H1 (cell line): ENCODE results near the gene OSCP1. TPM values are rescaled to one million over a fixed set of nuclear protein-coding genes. Genes with fewer than 3 reads are reported as not detected.

ENCODE experiments used
- CTCF ChIA-PET: fragments of 300-600 bp; sonication (Branson Sonifier 250); formaldehyde crosslinking; loops from one replicate; lab custom pipeline; 2021; ENCODE audit not compliant: partially characterized antibody; lab: Charles Lee
- POLR2A ChIA-PET: fragments of 300-600 bp; sonication (Branson Sonifier 250); formaldehyde crosslinking; loops from one replicate; lab custom pipeline; 2021; ENCODE audit warnings: inconsistent platforms; ENCODE audit not compliant: partially characterized antibody; lab: Charles Lee
- DNase-seq, 2 experiments: peaks; one replicate each; pipeline versions ENCODE4 v3.0.0 to v3.0.0-alpha.2; 2010 to 2022; ENCODE audit warnings: low spot score in 2 of 2, low read depth in 1 of 2, mixed read lengths in 1 of 2
- FAIRE-seq: peaks from 2 replicates; lab custom pipeline; 2011; peaks lifted over from hg19 to GRCh38; lab: Jason Lieb, UNC
- H2AFZ ChIP-seq: 2 replicates; pipeline ENCODE4 v1.8.1; 2012; ENCODE audit warnings: low read length, inconsistent platforms
- H2AK5ac ChIP-seq: 2 replicates; pipeline ENCODE4 v1.6.1; 2013; ENCODE audit warnings: low read depth, low read length
- H2BK120ac ChIP-seq: replicated peaks from 2 replicates; pipeline ENCODE3; 2013; ENCODE audit warnings: low read depth, low read length, inconsistent platforms
- H2BK12ac ChIP-seq: 2 replicates; pipeline ENCODE4 v1.6.1; 2013; ENCODE audit warnings: low read depth, low read length
- H2BK15ac ChIP-seq: 2 replicates; pipeline ENCODE4 v1.6.1; 2013; ENCODE audit warnings: low read length
- H2BK20ac ChIP-seq: 2 replicates; pipeline ENCODE4 v1.6.1; 2013; ENCODE audit warnings: low read length
- H2BK5ac ChIP-seq: 2 replicates; pipeline ENCODE4 v1.6.1; 2013; ENCODE audit warnings: low read depth, low read length
- H3K14ac ChIP-seq: 2 replicates; pipeline ENCODE4 v1.6.1; 2013; ENCODE audit warnings: inconsistent platforms; ENCODE audit not compliant: insufficient read length
- H3K18ac ChIP-seq: 2 replicates; pipeline ENCODE4 v1.6.1; 2013; ENCODE audit warnings: low read length; ENCODE audit errors: extremely low read depth
- H3K23ac ChIP-seq: 2 replicates; pipeline ENCODE4 v1.6.1; 2013; ENCODE audit warnings: inconsistent platforms; ENCODE audit not compliant: insufficient read length
- H3K23me2 ChIP-seq: 2 replicates; pipeline ENCODE4 v1.6.1; 2013; ENCODE audit warnings: low read depth, low read length
- H3K27ac ChIP-seq: 2 replicates; pipeline ENCODE4 v1.6.1; 2011; ENCODE audit warnings: low read depth, low read length, inconsistent platforms
- H3K27me3 ChIP-seq, 4 experiments: replicated peaks in 1 of 4; 1 replicate in 1 of 4; 2 replicates in 3 of 4; pipeline versions ENCODE4 v1.6.1 to v1.8.1; 2011 to 2013; ENCODE audit warnings: low read length in 3 of 4, mild to moderate bottlenecking in 3 of 4, inconsistent platforms in 2 of 4, mixed read lengths in 2 of 4, moderate library complexity in 1 of 4; ENCODE audit not compliant: control insufficient read depth in 3 of 4, insufficient read depth in 3 of 4; ENCODE audit errors: extremely low read depth in 1 of 4
- H3K36me3 ChIP-seq, 4 experiments: 2 replicates each; pipeline versions ENCODE4 v1.6.1 to v1.8.1; 2011 to 2013; ENCODE audit warnings: mild to moderate bottlenecking in 4 of 4, low read length in 3 of 4, moderate library complexity in 2 of 4, control low read depth in 1 of 4, inconsistent platforms in 1 of 4; ENCODE audit not compliant: insufficient read depth in 4 of 4, control insufficient read depth in 2 of 4
- H3K4ac ChIP-seq: replicated peaks from 2 replicates; pipeline ENCODE3; 2013; ENCODE audit warnings: low read length, low read depth, mixed read lengths, inconsistent platforms; ENCODE audit not compliant: insufficient read length
- H3K4me1 ChIP-seq, 4 experiments: replicated peaks in 1 of 4; 1 replicate in 1 of 4; 2 replicates in 3 of 4; pipeline versions ENCODE4 v1.6.1 to v1.8.1; 2011 to 2013; ENCODE audit warnings: low read length in 3 of 4, inconsistent platforms in 2 of 4, mixed read lengths in 1 of 4; ENCODE audit not compliant: insufficient read depth in 4 of 4, control insufficient read depth in 3 of 4
- H3K4me2 ChIP-seq, 2 experiments: 2 replicates each; pipeline versions ENCODE4 v1.6.1 to v1.8.1; 2011 to 2013; ENCODE audit warnings: low read depth in 2 of 2, low read length in 2 of 2, control low read depth in 1 of 2, inconsistent platforms in 1 of 2, mild to moderate bottlenecking in 1 of 2; ENCODE audit not compliant: insufficient read depth in 1 of 2
- H3K4me3 ChIP-seq, 4 experiments: fragments of 200-600, 300-600 bp in 1 of 4; sonication (generic), shearing (Covaris generic), sonication (Bioruptor Twin) in 1 of 4; 2 replicates each; pipeline versions ENCODE4 v1.5.1 to v1.8.1; 2011 to 2016; ENCODE audit warnings: low read length in 4 of 4, low read depth in 3 of 4, control low read depth in 2 of 4, inconsistent platforms in 2 of 4, mild to moderate bottlenecking in 2 of 4, mixed read lengths in 1 of 4, moderate library complexity in 1 of 4; ENCODE audit not compliant: insufficient read depth in 2 of 4; ENCODE audit errors: extremely low read depth in 1 of 4
- H3K56ac ChIP-seq: replicated peaks from 2 replicates; pipeline ENCODE3; 2013; ENCODE audit warnings: low read depth, mild to moderate bottlenecking, mixed read lengths, low read length, inconsistent platforms; ENCODE audit not compliant: insufficient read length
- H3K79me1 ChIP-seq: 2 replicates; pipeline ENCODE4 v1.6.1; 2013; ENCODE audit warnings: low read depth, low read length, control low read depth
- H3K79me2 ChIP-seq, 2 experiments: 2 replicates each; pipeline versions ENCODE4 v1.6.1 to v1.8.1; 2012 to 2013; ENCODE audit warnings: low read length in 2 of 2, mild to moderate bottlenecking in 2 of 2, inconsistent platforms in 1 of 2; ENCODE audit not compliant: insufficient read depth in 2 of 2, control insufficient read depth in 1 of 2
- H3K9ac ChIP-seq, 4 experiments: replicated peaks in 1 of 4; 1 replicate in 1 of 4; 2 replicates in 3 of 4; pipeline versions ENCODE4 v1.6.1 to v1.8.1; 2011 to 2013; ENCODE audit warnings: low read depth in 3 of 4, low read length in 3 of 4, control low read depth in 2 of 4, mild to moderate bottlenecking in 2 of 4, moderate library complexity in 2 of 4, inconsistent platforms in 1 of 4; ENCODE audit errors: extremely low read depth in 1 of 4
- H3K9me3 ChIP-seq, 2 experiments: 2 replicates each; pipeline versions ENCODE4 v1.6.1 to v1.8.1; 2012 to 2013; ENCODE audit warnings: mild to moderate bottlenecking in 2 of 2, moderate library complexity in 2 of 2, control low read depth in 1 of 2, inconsistent platforms in 1 of 2, low read depth in 1 of 2, low read length in 1 of 2, mixed read lengths in 1 of 2; ENCODE audit not compliant: insufficient read depth in 2 of 2
- H4K20me1 ChIP-seq, 2 experiments: replicated peaks in 1 of 2; 2 replicates each; pipeline versions ENCODE3 to v1.8.1; 2011 to 2013; ENCODE audit warnings: inconsistent platforms in 2 of 2, low read length in 2 of 2, mild to moderate bottlenecking in 1 of 2; ENCODE audit not compliant: insufficient read depth in 2 of 2, control insufficient read depth in 1 of 2
- H4K5ac ChIP-seq: 2 replicates; pipeline ENCODE4 v1.6.1; 2013; ENCODE audit warnings: low read length, low read depth, mixed read lengths, inconsistent platforms; ENCODE audit not compliant: insufficient read length
- H4K8ac ChIP-seq: 2 replicates; pipeline ENCODE4 v1.8.0; 2013; ENCODE audit warnings: mild to moderate bottlenecking, moderate library complexity, low read length, inconsistent platforms; ENCODE audit not compliant: insufficient read depth; ENCODE audit errors: extremely low read depth
- H4K91ac ChIP-seq: replicated peaks from 2 replicates; pipeline ENCODE3; 2013; ENCODE audit warnings: low read length, mixed read lengths, inconsistent platforms; ENCODE audit not compliant: insufficient read length
- BACH1 ChIP-seq: IDR thresholded peaks from 2 replicates; pipeline ENCODE4 v1.6.1; 2012; ENCODE audit warnings: low read length, improper control_type of control experiment
- CBX8 ChIP-seq: fragments of 300-800, 300-1000 bp; sonication (generic); IDR thresholded peaks from 2 replicates; pipeline ENCODE4 v1.7.1; 2016; ENCODE audit warnings: low read depth, low read length, borderline replicate concordance
- CHD1 ChIP-seq: IDR thresholded peaks from 2 replicates; pipeline ENCODE4 v1.6.1; 2012; ENCODE audit warnings: low read depth, low read length, improper control_type of control experiment
- GABPA ChIP-seq: IDR thresholded peaks from 2 replicates; pipeline ENCODE4 v1.6.1; 2011; ENCODE audit warnings: mild to moderate bottlenecking, low read length, moderate library complexity, borderline replicate concordance; ENCODE audit not compliant: insufficient read depth
- KDM4A ChIP-seq: IDR thresholded peaks from one replicate; pipeline ENCODE4 v1.7.1; 2012; ENCODE audit warnings: low read depth, mild to moderate bottlenecking, moderate library complexity, low read length, inconsistent platforms; ENCODE audit not compliant: severe bottlenecking
- PHF8 ChIP-seq: fragments of 200-600 bp; sonication (generic); conservative IDR thresholded peaks from 2 replicates; pipeline ENCODE4 v1.7.1; 2012; ENCODE audit warnings: low read depth, mild to moderate bottlenecking, inconsistent platforms, low read length, moderate library complexity
- POLR2AphosphoS5 ChIP-seq: IDR thresholded peaks from 2 replicates; pipeline ENCODE4 v1.6.1; 2011; ENCODE audit warnings: low read depth, low read length
- RBBP5 ChIP-seq: IDR thresholded peaks from 2 replicates; pipeline ENCODE4 v1.7.1; 2012; ENCODE audit warnings: low read depth, mild to moderate bottlenecking, inconsistent platforms, low read length, moderate library complexity, borderline replicate concordance
- TBP ChIP-seq: IDR thresholded peaks from 2 replicates; pipeline ENCODE4 v1.6.1; 2011; ENCODE audit warnings: low read depth, low read length, improper control_type of control experiment
- YY1 ChIP-seq: IDR thresholded peaks from 2 replicates; pipeline ENCODE4 v1.6.1; 2011; ENCODE audit warnings: low read depth, mild to moderate bottlenecking, low read length
- WGBS, 2 experiments: shearing (Covaris generic) in 1 of 2; methylation state at CpG; one replicate each; pipeline versions ENCODE4 v1.1.6 to v1.1.7; 2013 to 2015; ENCODE audit warnings: low lambda C conversion rate in 2 of 2, mixed read lengths in 2 of 2, inconsistent platforms in 1 of 2, low coverage in 1 of 2, missing lambda C conversion rate in 1 of 2; ENCODE audit not compliant: insufficient replicate concordance in 2 of 2, insufficient coverage in 1 of 2, insufficient read length in 1 of 2; ENCODE audit errors: extremely low coverage in 1 of 2, missing lambda C conversion rate in 1 of 2; 5-methylcytosine and 5-hydroxymethylcytosine counted together
- polyA plus RNA-seq, 7 experiments: library from polyadenylated mRNA; depleted of rRNA in 3 of 7; stranded (reverse) in 5 of 7; unstranded in 2 of 7; fragments of >200 nt in 5 of 7; fragments of 200-250 nt in 2 of 7; gene quantifications; 1 replicate in 5 of 7; 2 replicates in 1 of 7; 4 replicates in 1 of 7; pipeline versions ENCODE4 v1.2.1 to v1.2.3, GENCODE V29; 2011 to 2013; ENCODE audit warnings: missing spikeins in 2 of 7, mixed read lengths in 2 of 7
- total RNA-seq: library from RNA; stranded (reverse); fragmentation: NEBNext Ultra II Directional; extraction: Animal tissue kit (Norgen Biotek cat#: 25700); gene quantifications from 2 replicates; pipeline ENCODE4 v1.2.1, GENCODE V29; 2021
- TF ChIP-seq, protein P1 (sequence below): IDR thresholded peaks from 2 replicates; pipeline ENCODE4 v1.6.1; 2012; ENCODE audit warnings: inconsistent platforms

OSCP1 gene
- total and polyA plus RNA-seq, 2 of the 8 experiments (the other 6 are each of a cell fraction or from before 2014, with no cell fraction given) = 1.8 to 3.3 TPM

DNA sequence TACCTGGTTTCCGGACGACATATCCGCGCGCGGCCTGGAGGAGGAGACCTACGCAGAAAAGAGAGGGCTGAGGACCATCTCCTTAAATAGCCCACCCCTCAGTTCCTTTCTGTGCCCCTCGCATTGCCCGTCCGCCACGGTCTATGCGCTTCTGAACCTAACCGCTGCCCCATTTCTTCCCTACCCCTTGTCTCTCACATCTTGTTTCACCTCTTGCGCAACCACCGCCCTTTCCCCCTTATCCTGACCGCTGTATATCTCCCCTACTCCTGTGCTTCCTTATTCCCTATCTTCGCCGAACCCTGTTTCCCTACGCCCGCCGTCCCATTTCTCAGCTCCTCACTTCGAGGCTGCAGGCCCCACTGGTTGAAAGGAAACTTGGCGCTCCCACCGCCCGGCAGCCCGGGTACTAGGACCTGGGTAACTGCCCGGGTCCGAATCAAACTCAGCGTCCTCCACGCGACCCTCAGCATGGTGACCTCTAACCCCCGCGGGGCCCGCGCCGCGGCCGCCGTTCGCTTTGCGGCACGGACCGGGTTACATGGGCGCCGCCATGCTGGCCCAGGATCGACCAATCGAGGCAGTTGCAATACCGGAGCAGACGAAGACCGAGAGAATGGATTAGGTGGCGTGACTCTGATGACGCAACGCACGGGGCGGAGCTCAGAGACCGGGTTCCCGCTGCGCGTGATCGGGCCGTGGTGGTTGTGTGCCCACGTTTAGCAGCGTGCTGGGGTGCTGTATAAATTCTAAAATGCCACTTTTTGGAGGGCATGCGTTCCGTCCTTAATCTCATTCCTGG, 13.8 kb upstream of the OSCP1 start, which contains the start of gene MRPS15:
TSS of gene MRPS15 (minus strand) at position 582 of the 802 bp plus-strand sequence. CDS start at position 473, 109 bp downstream.
- H3K4me3 ChIP-seq = peak within 1 kb of the TSS; percentile 90 to 95 (median 93)
- peak within 1 kb of the TSS; percentile 84 to 97 for H3K4me2 ChIP-seq
- peaks cover 7% of the 10 kb centered on the region for H3K79me1 ChIP-seq
- H2AK5ac ChIP-seq = peak within 1 kb of the TSS; percentile 92; the same call in 1 of the 2 replicates
- H2BK12ac ChIP-seq = peak within 1 kb of the TSS; percentile 87
- ChIA-PET CTCF (interaction anchor here (1.3 to 1.7 kb wide), 3 partner anchors 13 to 18 kb away, joined by 3 to 5 read pairs (median 4); partner anchors contain the start of gene CSF3R), POLR2A (interaction anchor here (0.6 to 3.9 kb wide), 26 partner anchors 8 to 1545 kb away, joined by 3 to 43 read pairs (median 4); partner anchors contain the start of genes OSCP1, STK40 and THRAP3)
- H3K23ac ChIP-seq = no peak within 1 kb of the TSS
- H4K5ac ChIP-seq = peak within 1 kb of the TSS; percentile 77
- peaks cover 2 to 26% (median 21%) of the 10 kb centered on the region in 4 experiments for H3K27me3 ChIP-seq
- peaks cover 4% of the 10 kb centered on the region; the same call in 1 of the 2 replicates for H3K23me2 ChIP-seq
- H2BK5ac ChIP-seq = peak within 1 kb of the TSS; percentile 92
- peak within 1 kb of the TSS; percentile 62 for H3K56ac ChIP-seq
- H2BK120ac ChIP-seq = peak within 1 kb of the TSS; percentile 70
- DNase-seq = peak; percentile 74 to 97
- peak within 1 kb of the TSS; percentile 80 for H3K18ac ChIP-seq
- no peaks in the 10 kb centered on the region for H3K9me3 ChIP-seq
- H3K27ac ChIP-seq = peak within 1 kb of the TSS; percentile 84
- peaks cover 0 to 11% of the 10 kb centered on the region in 2 experiments; a peak in 2 of 4 replicates for H3K79me2 ChIP-seq
- peak within 1 kb of the TSS; percentile 68 for H2AFZ ChIP-seq
- peak; percentile 66 for FAIRE-seq
- peak within 1 kb of the TSS; percentile 83 for H2BK15ac ChIP-seq
- H3K4me1 ChIP-seq = peaks cover 0 to 3% (median 0%) of the 10 kb centered on the region in 4 experiments; a peak in 2 of 7 replicates
- peak within 1 kb of the TSS; percentile 87 for H3K4ac ChIP-seq
- H4K20me1 ChIP-seq = peaks cover 0 to 3% of the 10 kb centered on the region in 2 experiments
- H2BK20ac ChIP-seq = no peak within 1 kb of the TSS; the same call in 1 of the 2 replicates
- 2% methylated on average over 65 of the region's 65 CpGs; no CpG with 5 or more reads in 1 of the 2 experiments for WGBS, 2 experiments
- peak within 1 kb of the TSS; percentile 99 for H4K8ac ChIP-seq
- H3K36me3 ChIP-seq = peaks cover 19 to 29% (median 24%) of the 10 kb centered on the region in 4 experiments
- peak within 1 kb of the TSS; percentile 98 for H4K91ac ChIP-seq
- H3K9ac ChIP-seq = peak within 1 kb of the TSS; percentile 72 to 95 (median 82)
- no peak within 1 kb of the TSS for H3K14ac ChIP-seq
- TF ChIP-seq RBBP5 = peak; percentile 100
- no peak for TF ChIP-seq CBX8
- TF ChIP-seq CHD1 = no peak
- TF ChIP-seq GABPA = no peak
- TF ChIP-seq TBP = peak; percentile 85
- no peak; the same call in 1 of the 2 replicates for TF ChIP-seq BACH1
- TF ChIP-seq, protein P1, sequence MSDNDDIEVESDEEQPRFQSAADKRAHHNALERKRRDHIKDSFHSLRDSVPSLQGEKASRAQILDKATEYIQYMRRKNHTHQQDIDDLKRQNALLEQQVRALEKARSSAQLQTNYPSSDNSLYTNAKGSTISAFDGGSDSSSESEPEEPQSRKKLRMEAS = peak; percentile 73
- peak; percentile 95 for TF ChIP-seq PHF8
- TF ChIP-seq POLR2AphosphoS5 = peak; percentile 97
- peak; percentile 99 for TF ChIP-seq YY1
- peak; percentile 93 for TF ChIP-seq KDM4A
